H1 (cell line): ENCODE results near the gene RBM20. TPM values are rescaled to one million over a fixed set of nuclear protein-coding genes. Genes with fewer than 3 reads are reported as not detected.

Experiments used
- TEAD4 ChIP-seq: IDR thresholded peaks from 2 replicates; pipeline ENCODE4 v1.6.1; 2012; ENCODE audit warnings: low read depth, low read length, inconsistent platforms, mixed read lengths
- polyA plus RNA-seq, 7 experiments: library from polyadenylated mRNA; depleted of rRNA in 3 of 7; stranded (reverse) in 5 of 7; unstranded in 2 of 7; fragments of >200 nt in 5 of 7; fragments of 200-250 nt in 2 of 7; gene quantifications; 1 replicate in 5 of 7; 2 replicates in 1 of 7; 4 replicates in 1 of 7; pipeline versions ENCODE4 v1.2.1 to v1.2.3, GENCODE V29; 2011 to 2013; ENCODE audit warnings: missing spikeins in 2 of 7, mixed read lengths in 2 of 7
- total RNA-seq: library from RNA; stranded (reverse); fragmentation: NEBNext Ultra II Directional; extraction: Animal tissue kit (Norgen Biotek cat#: 25700); gene quantifications from 2 replicates; pipeline ENCODE4 v1.2.1, GENCODE V29; 2021

The RBM20 gene
- total and polyA plus RNA-seq, 2 of the 8 experiments (the other 6 are each of a cell fraction or from before 2014, with no cell fraction given): 0.05 to 0.63 TPM

GRCh38 chr10:110681023-110681681 lies 37.0 kb downstream of the RBM20 start (continued):
- peak; percentile 73; the same call in 1 of the 2 replicates for TF ChIP-seq TEAD4
